NCI-H82 treated with DMSO at 0.1 percent for 48 hours (cell line): ENCODE measurements around the gene AHNAK.
"Not testable (repeated sequence)": the region's sequence is repeated elsewhere in the genome, so short reads cannot be mapped to it uniquely, and the experiment has no call there.

Experiments
- DNase-seq: peaks from one replicate; lab custom pipeline; 2025; ENCODE audit not compliant: unreplicated experiment; lab: John Stamatoyannopoulos, UW

AHNAK gene

DNA sequence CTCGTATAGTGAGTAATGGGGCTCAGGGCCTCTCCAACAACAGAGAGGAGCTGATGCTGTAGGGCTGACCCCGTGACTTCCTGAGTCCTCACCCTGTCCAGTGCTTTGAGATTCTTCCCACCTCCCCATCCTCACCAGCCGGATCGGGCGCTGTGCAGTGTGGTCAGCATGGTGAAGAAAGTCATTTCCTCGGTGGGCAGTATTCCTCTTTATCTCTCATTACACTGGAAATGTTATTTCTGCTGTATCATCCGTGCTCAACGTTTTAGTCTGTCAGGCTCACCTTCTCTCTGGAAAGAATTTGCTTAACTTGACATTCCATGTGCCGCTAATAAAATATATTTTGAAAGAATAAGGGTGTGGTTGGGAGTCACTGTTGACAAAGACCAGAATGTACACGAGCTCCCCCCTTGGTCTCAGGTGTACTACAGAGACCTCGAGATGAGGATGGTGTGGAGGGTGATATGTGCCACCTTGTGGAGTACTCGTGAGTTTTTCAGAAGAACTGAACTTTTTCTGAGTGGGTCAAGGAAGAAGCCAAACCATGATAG, 153.5 kb downstream of the AHNAK start:
- DNase-seq: no peak

DNA sequence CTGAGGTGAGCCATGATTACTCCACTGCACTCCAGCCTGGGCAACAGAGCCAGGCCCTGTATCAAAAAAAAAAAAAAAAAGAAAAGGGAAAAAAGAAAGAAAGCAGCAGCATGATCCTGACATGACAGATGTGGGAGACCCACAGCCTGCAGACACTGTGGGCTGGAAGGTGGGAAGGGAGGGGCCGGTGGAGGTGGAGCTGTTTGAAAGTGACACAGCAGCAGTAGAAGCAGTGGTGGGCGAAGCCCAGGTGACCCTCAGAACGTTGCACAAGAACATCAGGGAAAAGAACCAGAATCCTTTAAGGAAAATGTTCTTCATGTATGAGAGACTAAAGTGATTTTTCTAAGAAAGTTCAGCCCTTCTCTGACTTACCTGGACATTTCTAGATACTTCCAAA, 154.1 kb downstream of the AHNAK start:
- DNase-seq: no peak

DNA sequence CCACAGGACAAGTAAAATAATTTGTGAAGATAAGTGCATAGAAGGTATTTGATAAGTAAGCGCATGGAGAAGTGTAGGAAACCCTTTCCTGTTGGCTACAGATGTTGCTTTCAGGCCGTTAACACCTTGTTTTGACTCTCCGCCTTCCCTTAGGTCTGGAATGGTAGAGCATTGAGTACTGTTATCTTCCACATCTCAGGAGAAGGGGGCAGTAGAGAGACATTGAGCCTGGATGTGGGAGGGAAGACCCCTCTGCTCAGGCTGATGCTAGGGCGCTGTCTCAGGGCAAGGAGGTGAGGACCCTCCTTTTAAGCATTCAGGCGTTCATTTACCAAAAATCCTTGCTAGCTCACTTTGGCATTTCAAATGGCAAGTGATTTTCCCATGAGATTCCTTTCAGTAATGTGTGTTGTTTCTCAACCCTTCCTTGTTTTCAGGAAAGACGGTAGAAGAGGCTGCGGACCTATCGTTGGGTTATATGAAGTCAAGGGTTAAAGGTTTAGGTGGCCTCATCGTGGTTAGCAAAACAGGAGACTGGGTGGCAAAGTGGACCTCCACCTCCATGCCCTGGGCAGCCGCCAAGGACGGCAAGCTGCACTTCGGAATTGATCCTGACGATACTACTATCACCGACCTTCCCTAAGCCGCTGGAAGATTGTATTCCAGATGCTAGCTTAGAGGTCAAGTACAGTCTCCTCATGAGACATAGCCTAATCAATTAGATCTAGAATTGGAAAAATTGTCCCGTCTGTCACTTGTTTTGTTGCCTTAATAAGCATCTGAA, 154.8 kb downstream of the AHNAK start:
- no peak for DNase-seq

DNA sequence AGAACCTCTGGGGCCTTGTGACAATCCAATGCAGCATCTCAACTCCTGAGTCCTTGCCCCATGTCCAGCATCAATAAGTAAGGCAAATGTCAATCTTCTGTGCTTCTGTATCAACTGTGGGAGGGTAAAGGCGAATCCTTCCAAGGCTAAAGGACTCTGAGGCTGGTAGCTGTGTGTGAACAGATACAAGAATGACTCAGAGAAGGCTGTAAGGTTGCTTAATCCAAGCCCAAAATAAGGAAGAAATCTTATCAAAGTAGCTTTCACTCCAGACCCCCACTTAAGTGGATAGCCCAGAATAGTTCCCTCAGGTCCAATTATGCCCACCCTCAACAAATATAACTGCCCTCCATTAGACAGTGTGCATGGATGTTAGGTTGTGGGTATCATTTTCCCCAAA, 155.9 kb downstream of the AHNAK start:
- no peak for DNase-seq

DNA sequence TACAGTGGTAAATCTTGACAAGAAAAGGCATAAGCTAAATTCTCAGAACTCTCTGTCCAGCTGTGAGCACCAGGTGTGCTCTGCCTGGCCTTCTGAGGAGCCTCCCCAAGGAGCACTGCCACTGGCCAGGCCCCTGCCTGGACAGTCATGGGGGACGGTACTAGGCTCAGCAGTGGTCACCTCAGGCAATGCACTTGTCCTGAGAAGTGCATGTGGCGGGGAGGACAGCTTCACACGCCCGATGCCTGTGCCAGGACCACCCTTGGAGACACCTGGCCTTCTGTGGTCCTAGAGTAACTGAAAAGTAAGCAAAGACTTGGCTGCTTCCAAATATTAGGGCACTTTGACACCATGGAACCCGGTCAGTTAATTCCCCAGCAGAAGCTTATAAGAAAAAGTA, 156.4 kb downstream of the AHNAK start:
- no peak for DNase-seq

DNA sequence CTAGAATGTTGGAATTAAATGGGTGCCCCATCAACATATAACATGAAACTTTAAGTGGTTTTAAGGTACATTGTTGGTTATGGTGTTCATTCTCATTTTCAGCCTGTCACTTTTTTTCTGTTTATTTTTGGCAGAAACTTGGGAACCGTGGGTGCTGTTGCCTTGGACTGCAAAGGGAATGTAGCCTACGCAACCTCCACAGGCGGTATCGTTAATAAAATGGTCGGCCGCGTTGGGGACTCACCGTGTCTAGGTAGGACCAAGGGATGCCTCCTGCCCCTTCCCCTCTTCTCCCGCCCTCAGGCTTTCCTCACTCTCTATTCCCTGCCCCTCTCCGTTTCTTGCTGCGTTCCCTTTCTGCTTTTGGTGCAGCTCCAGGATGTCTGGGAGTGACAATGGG, 157.6 kb downstream of the AHNAK start:
- DNase-seq: no peak

DNA sequence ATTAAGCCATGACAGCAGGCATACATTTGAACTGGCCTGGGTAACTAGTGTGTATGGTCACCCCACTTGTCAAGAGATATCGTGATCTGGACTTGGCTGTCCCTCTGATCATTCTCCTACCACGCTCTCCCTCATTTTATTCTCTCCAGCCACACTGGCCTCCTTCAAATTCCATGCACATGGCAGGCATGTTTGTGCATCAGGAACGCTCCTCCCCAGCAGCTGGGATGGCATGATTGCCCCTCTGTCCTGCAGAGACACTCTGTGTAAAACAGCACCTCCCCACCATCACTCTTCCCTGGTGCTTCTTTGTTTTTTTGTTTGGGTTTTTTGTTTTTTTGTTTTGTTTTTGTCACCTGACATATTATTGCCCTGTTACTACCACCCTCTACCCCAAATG, 159.2 kb downstream of the AHNAK start:
- no peak for DNase-seq

DNA sequence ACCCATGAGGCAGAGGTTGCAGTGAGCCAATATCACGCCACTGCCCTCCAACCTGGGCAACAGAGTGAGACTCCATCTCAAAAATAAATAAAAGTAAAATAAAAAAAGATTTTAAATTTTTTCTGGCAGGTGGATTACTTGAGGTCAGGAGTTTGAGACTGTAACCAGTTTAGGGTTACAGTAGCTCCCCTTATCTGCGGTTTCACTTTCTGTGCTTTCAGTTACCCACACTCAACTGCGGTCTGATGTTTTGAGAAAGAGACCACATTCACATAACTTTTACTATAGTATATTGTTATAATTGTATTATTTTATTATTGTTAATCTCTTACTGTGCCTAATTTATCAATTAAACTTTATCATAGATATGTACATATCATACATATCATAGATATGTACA, 160.5 kb downstream of the AHNAK start:
- not testable (repeated sequence) for DNase-seq

DNA sequence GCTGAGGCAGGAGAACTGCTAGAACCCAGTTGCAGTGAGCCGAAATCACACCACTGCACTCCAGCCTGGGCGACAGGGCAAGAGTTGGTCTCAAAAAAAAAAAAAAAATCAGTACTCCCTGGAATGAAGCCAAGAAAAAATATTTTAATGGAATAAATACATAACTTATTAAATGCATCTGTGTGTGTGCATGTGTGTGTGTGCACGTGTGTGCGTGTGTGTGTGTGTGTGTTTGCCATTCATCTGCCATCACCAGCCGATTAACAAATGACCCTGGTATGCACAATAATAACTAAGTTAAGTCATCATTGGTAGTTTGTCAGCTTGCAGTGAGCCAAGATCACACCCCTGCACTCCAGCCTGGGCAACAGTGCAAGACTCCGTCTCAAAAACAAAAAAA, 162.8 kb downstream of the AHNAK start:
- no peak for DNase-seq
